ENCODE data around the gene LYRM4.

LYRM4 gene

GRCh38 chr6:5136851-5137250, 123.9 kb downstream of the LYRM4 start:
- TF ChIP-seq GATA2 (IDR thresholded peaks at IDR 0.05; ENCODE audit: low read depth, low read length): no peak
- TF ChIP-seq GATA3 (IDR thresholded peaks at IDR 0.05; ENCODE audit: low read depth, low read length): no peak

- no peak for TF ChIP-seq GATA2 (IDR thresholded peaks at IDR 0.05; ENCODE audit: low read depth, low read length)
- no peak for TF ChIP-seq GATA3 (IDR thresholded peaks at IDR 0.05; ENCODE audit: low read depth, low read length)
Measured at GRCh38 chr6:5135788-5136376, 124.9 kb downstream of the LYRM4 start.

GRCh38 chr6:5133943-5134342, 126.8 kb downstream of the LYRM4 start:
- no peak for TF ChIP-seq GATA3 (IDR thresholded peaks at IDR 0.05; ENCODE audit: low read depth, low read length)
- TF ChIP-seq GATA2 (IDR thresholded peaks at IDR 0.05; ENCODE audit: low read depth, low read length): no peak

GRCh38 chr6:5132731-5133130, 128.0 kb downstream of the LYRM4 start:
- TF ChIP-seq GATA2 (IDR thresholded peaks at IDR 0.05; ENCODE audit: low read depth, low read length) (no peak), GATA3 (IDR thresholded peaks at IDR 0.05; ENCODE audit: low read depth, low read length) (no peak)

- TF ChIP-seq GATA3 (IDR thresholded peaks at IDR 0.05; ENCODE audit: low read depth, low read length) (no peak), GATA2 (IDR thresholded peaks at IDR 0.05; ENCODE audit: low read depth, low read length) (no peak)
Measured at GRCh38 chr6:5130135-5130866, 130.4 kb downstream of the LYRM4 start.

GRCh38 chr6:5128351-5128750, 132.4 kb downstream of the LYRM4 start:
- TF ChIP-seq GATA2 (IDR thresholded peaks at IDR 0.05; ENCODE audit: low read depth, low read length) (no peak), GATA3 (IDR thresholded peaks at IDR 0.05; ENCODE audit: low read depth, low read length) (no peak)

GRCh38 chr6:5127106-5127687, 133.6 kb downstream of the LYRM4 start:
- TF ChIP-seq GATA3 (IDR thresholded peaks at IDR 0.05; ENCODE audit: low read depth, low read length) (no peak), GATA2 (IDR thresholded peaks at IDR 0.05; ENCODE audit: low read depth, low read length) (no peak)

GRCh38 chr6:5126214-5126613, 134.5 kb downstream of the LYRM4 start:
- TF ChIP-seq GATA3 (IDR thresholded peaks at IDR 0.05; ENCODE audit: low read depth, low read length) (no peak), GATA2 (IDR thresholded peaks at IDR 0.05; ENCODE audit: low read depth, low read length) (no peak)

GRCh38 chr6:5125152-5126006, 135.4 kb downstream of the LYRM4 start:
- no peak for TF ChIP-seq GATA2 (IDR thresholded peaks at IDR 0.05; ENCODE audit: low read depth, low read length)
- no peak for TF ChIP-seq GATA3 (IDR thresholded peaks at IDR 0.05; ENCODE audit: low read depth, low read length)

- TF ChIP-seq GATA3 (IDR thresholded peaks at IDR 0.05; ENCODE audit: low read depth, low read length) (no peak), GATA2 (IDR thresholded peaks at IDR 0.05; ENCODE audit: low read depth, low read length) (no peak)
Measured at GRCh38 chr6:5124526-5124925, 136.2 kb downstream of the LYRM4 start.

- TF ChIP-seq GATA3 (IDR thresholded peaks at IDR 0.05; ENCODE audit: low read depth, low read length) (no peak), GATA2 (IDR thresholded peaks at IDR 0.05; ENCODE audit: low read depth, low read length) (no peak)
Measured at GRCh38 chr6:5123296-5124143, 137.2 kb downstream of the LYRM4 start.

- TF ChIP-seq GATA2 (IDR thresholded peaks at IDR 0.05; ENCODE audit: low read depth, low read length): no peak
- TF ChIP-seq GATA3 (IDR thresholded peaks at IDR 0.05; ENCODE audit: low read depth, low read length): no peak
Measured at GRCh38 chr6:5122504-5123112, 138.1 kb downstream of the LYRM4 start.

GRCh38 chr6:5121956-5122355, 138.8 kb downstream of the LYRM4 start:
- TF ChIP-seq GATA2 (IDR thresholded peaks at IDR 0.05; ENCODE audit: low read depth, low read length) (no peak), GATA3 (IDR thresholded peaks at IDR 0.05; ENCODE audit: low read depth, low read length) (no peak)

Measured in SH-SY5Y (cell line).